ENCODE data around the gene LSM14B.

Gene LSM14B

GRCh38 chr20:62148908-62149314 lies 26.6 kb downstream of the LSM14B start:
- DNase-seq (ENCODE audit: low read depth in 1 of 2, low spot score in 1 of 2), result no peak

GRCh38 chr20:62149532-62150309 lies 27.4 kb downstream of the LSM14B start:
- DNase-seq (ENCODE audit: low read depth in 1 of 2, low spot score in 1 of 2), result no peak
- TF ChIP-seq REST (IDR thresholded peaks at IDR 0.05; ENCODE audit: insufficient replicate concordance, low read depth), result no peak
- TF ChIP-seq CTCF (IDR thresholded peaks at IDR 0.05; ENCODE audit: insufficient read depth, low read length), result no peak
- TF ChIP-seq GABPA (IDR thresholded peaks at IDR 0.05; ENCODE audit: low read depth), result no peak
- TF ChIP-seq SPI1 (IDR thresholded peaks at IDR 0.05; ENCODE audit: borderline replicate concordance, low read depth), result no peak
- TF ChIP-seq POLR2AphosphoS5 (IDR thresholded peaks at IDR 0.05; ENCODE audit: low read depth), result no peak
- Histone ChIP-seq H3K27ac (replicated peaks) (no peak overlapping the region), H3K27me3 (ENCODE audit: insufficient read depth, poor library complexity, severe bottlenecking) (no peaks in the 10 kb centered on the region), H3K4me3 (replicated peaks; ENCODE audit: insufficient read depth, low read length) (no peak overlapping the region)

More at GRCh38 chr20:62148908-62149314, 26.6 kb downstream of the LSM14B start:
- H3K4me3 ChIP-seq (replicated peaks; ENCODE audit: insufficient read depth, low read length), result no peak overlapping the region
- H3K27me3 ChIP-seq (ENCODE audit: insufficient read depth, poor library complexity, severe bottlenecking), result no peaks in the 10 kb centered on the region
- no peak overlapping the region for H3K27ac ChIP-seq (replicated peaks)
- no peak for TF ChIP-seq SPI1 (IDR thresholded peaks at IDR 0.05; ENCODE audit: borderline replicate concordance, low read depth)
- no peak for TF ChIP-seq CTCF (IDR thresholded peaks at IDR 0.05; ENCODE audit: insufficient read depth, low read length)
- no peak for TF ChIP-seq POLR2AphosphoS5 (IDR thresholded peaks at IDR 0.05; ENCODE audit: low read depth)
- no peak for TF ChIP-seq REST (IDR thresholded peaks at IDR 0.05; ENCODE audit: insufficient replicate concordance, low read depth)
- TF ChIP-seq GABPA (IDR thresholded peaks at IDR 0.05; ENCODE audit: low read depth), result no peak

GRCh38 chr20:62150310-62150575 lies 28.0 kb downstream of the LSM14B start:
- no peak overlapping the region for H3K27ac ChIP-seq (replicated peaks)

More at GRCh38 chr20:62150310-62150575, 28.0 kb downstream of the LSM14B start:
- TF ChIP-seq POLR2AphosphoS5 (IDR thresholded peaks at IDR 0.05; ENCODE audit: low read depth), result no peak
- no peak for TF ChIP-seq SPI1 (IDR thresholded peaks at IDR 0.05; ENCODE audit: borderline replicate concordance, low read depth)
- TF ChIP-seq GABPA (IDR thresholded peaks at IDR 0.05; ENCODE audit: low read depth), result no peak
- no peak for TF ChIP-seq REST (IDR thresholded peaks at IDR 0.05; ENCODE audit: insufficient replicate concordance, low read depth)
- TF ChIP-seq CTCF (IDR thresholded peaks at IDR 0.05; ENCODE audit: insufficient read depth, low read length), result no peak
- no peak for DNase-seq (ENCODE audit: low read depth in 1 of 2, low spot score in 1 of 2)
- H3K4me3 ChIP-seq (replicated peaks; ENCODE audit: insufficient read depth, low read length), result no peak overlapping the region
- no peaks in the 10 kb centered on the region for H3K27me3 ChIP-seq (ENCODE audit: insufficient read depth, poor library complexity, severe bottlenecking)
